ENCODE measurements around the gene PAX8.

DNA sequence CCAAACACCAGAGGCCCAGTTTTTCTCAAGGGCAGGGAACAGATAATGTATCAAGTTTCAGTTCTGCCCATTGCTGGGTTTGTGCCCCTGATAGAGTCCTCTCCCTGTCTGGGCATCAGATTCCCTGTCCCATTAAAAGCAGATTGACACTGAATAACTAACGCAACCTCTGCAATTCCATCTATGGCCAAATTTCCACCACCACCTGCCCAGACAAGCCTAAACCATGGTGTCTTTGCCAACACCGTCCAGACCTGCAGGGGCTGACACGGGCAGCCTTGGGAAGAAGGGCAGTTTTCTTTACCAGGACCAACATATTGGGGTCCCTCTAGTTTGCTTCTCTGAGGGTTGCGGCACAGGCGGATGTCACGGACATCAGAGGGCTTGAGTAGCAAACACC is 26.4 kb upstream of the PAX8 start:
- TF ChIP-seq POLR2AphosphoS5 (IDR thresholded peaks at IDR 0.05; ENCODE audit: low read depth, low read length) (no peak), POLR2A (IDR thresholded peaks at IDR 0.05; ENCODE audit: low read depth, low read length) (no peak), TAF1 (IDR thresholded peaks at IDR 0.05; ENCODE audit: borderline replicate concordance, low read depth, low read length) (no peak)

Measured in GM12892 (cell line).